ENCODE results near the gene COL20A1.

Gene COL20A1

DNA sequence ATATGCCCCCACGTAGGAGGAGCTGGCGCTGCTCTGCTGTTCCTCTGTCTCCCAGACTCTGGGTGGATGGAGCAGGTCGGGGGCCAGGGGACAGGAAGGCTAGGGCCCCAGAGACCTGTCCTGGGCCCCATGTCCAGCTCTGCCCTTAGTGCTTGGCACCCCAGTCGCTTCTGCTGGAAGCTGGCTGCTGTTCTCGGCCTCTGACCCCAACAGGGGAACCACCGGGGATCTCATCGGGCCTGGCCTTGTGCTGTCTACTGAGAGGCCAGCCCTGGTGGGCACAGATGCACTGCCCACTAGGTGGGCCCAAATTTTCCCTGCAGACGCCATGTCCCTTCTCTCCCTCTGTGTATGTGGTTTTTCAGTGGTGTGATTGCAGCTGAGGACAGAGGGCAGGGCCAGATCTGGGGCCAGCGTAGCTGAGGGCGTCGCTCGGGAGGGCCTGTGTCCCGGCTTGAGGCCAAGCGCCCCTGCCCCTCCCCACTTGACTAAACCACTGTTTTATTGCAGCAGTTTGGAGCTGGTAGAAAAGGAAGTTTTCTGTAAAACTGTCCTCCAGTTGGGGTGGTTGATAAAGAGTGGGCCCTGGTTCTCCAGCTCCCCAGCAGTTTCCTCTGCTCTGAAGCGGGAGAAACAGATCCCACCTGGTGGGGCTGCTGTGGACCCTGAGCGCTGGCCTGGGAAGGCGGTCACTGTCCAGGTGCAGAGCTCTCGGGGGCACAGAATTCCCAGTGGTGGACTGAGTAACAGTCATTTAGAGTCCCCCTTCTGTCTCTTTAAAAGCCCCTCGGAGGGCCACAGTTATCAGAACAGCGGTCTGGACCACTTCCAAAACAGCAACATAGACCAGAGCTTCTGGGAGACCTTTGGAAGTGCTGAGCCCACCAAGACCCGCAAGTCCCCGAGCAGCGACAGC, 5.9 kb upstream of the COL20A1 start:
- Histone ChIP-seq H3K4me2 (ENCODE audit: low read length) (no peak overlapping the region), H3K4ac (ENCODE audit: low read depth, low read length) (no peak overlapping the region), H3K36me3 (ENCODE audit: control insufficient read depth in 1 of 2, insufficient read depth in 2 of 2, low read length in 2 of 2) (peaks cover 80 to 83% of the 10 kb centered on the region in 2 experiments), H3K4me1 (ENCODE audit: control insufficient read depth in 1 of 2, insufficient read depth in 2 of 2, low read length in 2 of 2) (peaks cover 0 to 6% of the 10 kb centered on the region in 2 experiments), H3K79me2 (ENCODE audit: control insufficient read depth, insufficient read depth, low read length, poor library complexity) (no peaks in the 10 kb centered on the region), H2BK120ac (ENCODE audit: insufficient read depth, low read length, poor library complexity) (no peak overlapping the region), H2AK5ac (ENCODE audit: low read length) (no peak overlapping the region), H3K4me3 (ENCODE audit: low read depth, low read length) (no peak overlapping the region), H4K91ac (ENCODE audit: low read depth, low read length) (no peak overlapping the region), H4K8ac (ENCODE audit: low read depth, low read length) (no peak overlapping the region), H3K27me3 (ENCODE audit: insufficient read depth, low read length) (no peaks in the 10 kb centered on the region), H2BK5ac (ENCODE audit: low read depth, low read length, poor library complexity) (no peak overlapping the region), H3K9ac (ENCODE audit: low read length) (no peak overlapping the region), H2AFZ (ENCODE audit: insufficient read depth, low read length, poor library complexity) (no peak overlapping the region), H3K27ac (ENCODE audit: low read depth, low read length) (no peak overlapping the region), H3K23ac (ENCODE audit: low read length) (no peak overlapping the region), H3K79me1 (ENCODE audit: low read length) (no peaks in the 10 kb centered on the region), H2BK12ac (ENCODE audit: low read length) (no peak overlapping the region), H3K18ac (ENCODE audit: low read length) (no peak overlapping the region), H3K14ac (ENCODE audit: low read length) (no peak overlapping the region), H4K12ac (ENCODE audit: low read depth, low read length) (no peak overlapping the region), H3K9me3 (ENCODE audit: insufficient read depth, low read depth, low read length) (peaks cover 2% of the 10 kb centered on the region)
- no peak for DNase-seq
- WGBS (ENCODE audit: extremely low coverage, insufficient coverage, insufficient read length): no CpG with 5 or more reads among the region's 23 CpGs

DNA sequence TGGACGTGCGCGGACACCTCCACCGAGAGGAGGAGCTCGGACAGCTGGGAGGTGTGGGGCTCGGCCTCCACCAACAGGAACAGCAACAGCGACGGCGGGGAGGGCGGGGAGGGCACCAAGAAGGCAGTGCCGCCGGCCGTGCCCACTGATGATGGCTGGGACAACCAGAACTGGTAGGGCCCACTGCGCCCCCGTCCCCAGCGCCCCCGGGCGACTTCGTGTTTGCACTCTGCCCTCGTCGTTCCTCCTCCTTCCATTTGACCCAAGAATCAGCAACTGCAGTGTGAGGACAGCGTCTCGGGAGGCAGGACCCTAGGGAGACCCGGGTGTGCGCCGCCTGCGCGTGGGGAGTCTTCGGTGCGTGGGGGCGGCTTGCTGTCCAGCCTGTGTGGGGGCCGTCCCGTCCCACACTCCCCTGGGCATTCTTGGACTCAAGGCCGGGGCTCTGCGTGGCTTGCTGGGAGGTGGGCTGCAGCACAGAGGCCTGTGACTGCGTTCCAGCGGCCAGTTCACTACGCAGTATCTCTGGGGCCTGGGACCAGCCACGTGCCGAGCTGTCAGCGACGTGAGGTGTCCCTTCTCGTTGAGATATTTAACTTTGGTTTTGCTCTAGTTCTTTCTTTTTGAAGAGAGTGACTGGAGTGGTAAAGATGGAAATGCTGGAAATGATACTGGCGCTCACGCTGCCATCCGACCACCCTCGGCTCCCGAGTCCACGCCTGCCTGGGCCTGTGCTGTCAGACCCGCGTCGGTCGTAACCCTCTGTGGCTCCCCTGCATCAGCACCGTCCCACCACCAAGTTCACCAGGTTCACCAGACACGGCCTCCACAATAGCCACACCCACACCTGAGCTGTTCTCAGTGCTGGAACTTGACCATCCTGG, 5.0 kb upstream of the COL20A1 start:
- Histone ChIP-seq H2AFZ (ENCODE audit: insufficient read depth, low read length, poor library complexity) (no peak overlapping the region), H3K4me2 (ENCODE audit: low read length) (no peak overlapping the region), H3K18ac (ENCODE audit: low read length) (no peak overlapping the region), H2AK5ac (ENCODE audit: low read length) (no peak overlapping the region), H3K79me2 (ENCODE audit: control insufficient read depth, insufficient read depth, low read length, poor library complexity) (no peaks in the 10 kb centered on the region), H4K91ac (ENCODE audit: low read depth, low read length) (no peak overlapping the region), H3K4me1 (ENCODE audit: control insufficient read depth in 1 of 2, insufficient read depth in 2 of 2, low read length in 2 of 2) (peaks cover 0 to 6% of the 10 kb centered on the region in 2 experiments), H4K12ac (ENCODE audit: low read depth, low read length) (no peak overlapping the region), H2BK5ac (ENCODE audit: low read depth, low read length, poor library complexity) (no peak overlapping the region), H3K36me3 (ENCODE audit: control insufficient read depth in 1 of 2, insufficient read depth in 2 of 2, low read length in 2 of 2) (peaks cover 71 to 74% of the 10 kb centered on the region in 2 experiments), H3K9me3 (ENCODE audit: insufficient read depth, low read depth, low read length) (peaks cover 2% of the 10 kb centered on the region), H3K9ac (ENCODE audit: low read length) (no peak overlapping the region), H2BK12ac (ENCODE audit: low read length) (no peak overlapping the region), H3K27ac (ENCODE audit: low read depth, low read length) (no peak overlapping the region), H3K4me3 (ENCODE audit: low read depth, low read length) (no peak overlapping the region), H3K79me1 (ENCODE audit: low read length) (no peaks in the 10 kb centered on the region), H3K14ac (ENCODE audit: low read length) (no peak overlapping the region), H4K8ac (ENCODE audit: low read depth, low read length) (no peak overlapping the region), H3K4ac (ENCODE audit: low read depth, low read length) (no peak overlapping the region), H2BK120ac (ENCODE audit: insufficient read depth, low read length, poor library complexity) (no peak overlapping the region), H3K27me3 (ENCODE audit: insufficient read depth, low read length) (no peaks in the 10 kb centered on the region), H3K23ac (ENCODE audit: low read length) (no peak overlapping the region)
- no peak for DNase-seq
- WGBS (ENCODE audit: extremely low coverage, insufficient coverage, insufficient read length): no CpG with 5 or more reads among the region's 55 CpGs

- no peak overlapping the region for H2AK5ac ChIP-seq (ENCODE audit: low read length)
Observed at GRCh38 chr20:63288581-63289251, 4.3 kb upstream of the COL20A1 start.

More at GRCh38 chr20:63288581-63289251, 4.3 kb upstream of the COL20A1 start:
- no CpG with 5 or more reads among the region's 28 CpGs for WGBS (ENCODE audit: extremely low coverage, insufficient coverage, insufficient read length)
- no peak overlapping the region for H4K12ac ChIP-seq (ENCODE audit: low read depth, low read length)
- H3K14ac ChIP-seq (ENCODE audit: low read length): no peak overlapping the region
- H2BK12ac ChIP-seq (ENCODE audit: low read length): no peak overlapping the region
- H3K79me2 ChIP-seq (ENCODE audit: control insufficient read depth, insufficient read depth, low read length, poor library complexity): no peaks in the 10 kb centered on the region
- H3K27me3 ChIP-seq (ENCODE audit: insufficient read depth, low read length): no peaks in the 10 kb centered on the region
- H2BK120ac ChIP-seq (ENCODE audit: insufficient read depth, low read length, poor library complexity): no peak overlapping the region
- no peak overlapping the region for H3K4me3 ChIP-seq (ENCODE audit: low read depth, low read length)
- no peak overlapping the region for H3K27ac ChIP-seq (ENCODE audit: low read depth, low read length)
- H4K91ac ChIP-seq (ENCODE audit: low read depth, low read length): no peak overlapping the region
- H3K4ac ChIP-seq (ENCODE audit: low read depth, low read length): no peak overlapping the region
- peaks cover 0 to 6% of the 10 kb centered on the region in 2 experiments for H3K4me1 ChIP-seq (ENCODE audit: control insufficient read depth in 1 of 2, insufficient read depth in 2 of 2, low read length in 2 of 2)
- no peak overlapping the region for H2BK5ac ChIP-seq (ENCODE audit: low read depth, low read length, poor library complexity)
- no peaks in the 10 kb centered on the region for H3K79me1 ChIP-seq (ENCODE audit: low read length)
- H3K18ac ChIP-seq (ENCODE audit: low read length): no peak overlapping the region
- H3K4me2 ChIP-seq (ENCODE audit: low read length): no peak overlapping the region
- no peak overlapping the region for H3K23ac ChIP-seq (ENCODE audit: low read length)
- no peak for DNase-seq
- no peak overlapping the region for H4K8ac ChIP-seq (ENCODE audit: low read depth, low read length)
- H3K9me3 ChIP-seq (ENCODE audit: insufficient read depth, low read depth, low read length): peaks cover 2% of the 10 kb centered on the region
- no peak overlapping the region for H2AFZ ChIP-seq (ENCODE audit: insufficient read depth, low read length, poor library complexity)
- peaks cover 63 to 66% of the 10 kb centered on the region in 2 experiments for H3K36me3 ChIP-seq (ENCODE audit: control insufficient read depth in 1 of 2, insufficient read depth in 2 of 2, low read length in 2 of 2)
- H3K9ac ChIP-seq (ENCODE audit: low read length): no peak overlapping the region

Measured in trophoblast cell (in vitro differentiated cells and primary cell).